GM12878 (cell line): ENCODE results near the gene VSIG10L2. TPM values are rescaled to one million over a fixed set of nuclear protein-coding genes. Genes with fewer than 3 reads are reported as not detected.
A peak's percentile ranks its signal among the peaks of the same experiment; 100 is the strongest.

Experiments
- ATAC-seq: fragments of 200-7000 bp; cut with Tn5 transposase; 3 replicates; pipeline ENCODE4 v1.9.1; 2020; ENCODE audit warnings: mild to moderate bottlenecking, moderate library complexity
- BruUV-seq: library from RNA; stranded (reverse); fragments of 400-500 nt; replicated peaks from 2 replicates; lab custom pipeline; 2021; lab: Mats Ljungman, UMichigan
- CTCF ChIA-PET: fragments of 300-600 bp; sonication (Branson Sonifier 250); formaldehyde crosslinking; extraction: SDS; loops from one replicate; lab custom pipeline; 2021; ENCODE audit warnings: inconsistent platforms; lab: Yijun Ruan, JAX
- POLR2A ChIA-PET: fragments of 350-600 bp; formaldehyde crosslinking; extraction: SDS; loops from one replicate; lab custom pipeline; 2021; ENCODE audit warnings: inconsistent platforms; lab: Charles Lee
- RAD21 ChIA-PET: fragments of 300-600 bp; sonication (Branson Sonifier 250); formaldehyde crosslinking; loops from one replicate; lab custom pipeline; 2023; ENCODE audit warnings: antibody characterized with exemption; ENCODE audit not compliant: unreplicated experiment; lab: Charles Lee
- SMC1A ChIA-PET: fragments of 300-600 bp; sonication (Branson Sonifier 250); formaldehyde crosslinking; loops from one replicate; lab custom pipeline; 2023; ENCODE audit not compliant: unreplicated experiment, uncharacterized antibody; lab: Charles Lee
- DNase-seq: peaks from one replicate; pipeline ENCODE4 v3.0.0-alpha.2; 2011; ENCODE audit warnings: low read depth, low spot score
- FAIRE-seq: peaks from 3 replicates; lab custom pipeline; 2011; peaks lifted over from hg19 to GRCh38; lab: Jason Lieb, UNC
- H2AFZ ChIP-seq: 2 replicates; pipeline ENCODE4 v1.6.0; 2011; ENCODE audit warnings: low read depth, low read length, control low read depth; ENCODE audit not compliant: control insufficient read depth
- H3K27ac ChIP-seq: 2 replicates; pipeline ENCODE4 v1.5.1; 2011; ENCODE audit warnings: control low read depth; ENCODE audit not compliant: control insufficient read depth, insufficient read depth
- H3K27me3 ChIP-seq, 2 experiments: replicated peaks in 1 of 2; 2 replicates each; pipeline versions ENCODE4 v1.6.0 to v1.6.1; 2011; ENCODE audit warnings: low read length in 1 of 2; ENCODE audit not compliant: control insufficient read depth in 2 of 2, insufficient read depth in 2 of 2
- H3K36me3 ChIP-seq, 2 experiments: 2 replicates each; pipeline ENCODE4 v1.5.1; 2011; ENCODE audit warnings: low read length in 1 of 2; ENCODE audit not compliant: control insufficient read depth in 2 of 2, insufficient read depth in 2 of 2
- H3K4me1 ChIP-seq: 2 replicates; pipeline ENCODE4 v1.6.1; 2011; ENCODE audit warnings: mild to moderate bottlenecking, low read length, moderate library complexity, mixed read lengths; ENCODE audit not compliant: control insufficient read depth, insufficient read depth
- H3K4me2 ChIP-seq: 2 replicates; pipeline ENCODE4 v1.6.0; 2011; ENCODE audit warnings: control low read depth; ENCODE audit not compliant: control insufficient read depth, insufficient read depth
- H3K4me3 ChIP-seq: fragments of 200-600 bp; sonication (generic); 2 replicates; pipeline ENCODE4 v1.5.1; 2016
- H3K79me2 ChIP-seq: 2 replicates; pipeline ENCODE4 v1.6.0; 2011; ENCODE audit warnings: low read length; ENCODE audit not compliant: control insufficient read depth, insufficient read depth
- H3K9ac ChIP-seq: 2 replicates; pipeline ENCODE4 v1.8.0; 2011; ENCODE audit warnings: low read length, control low read depth, mixed read lengths; ENCODE audit not compliant: control insufficient read depth, insufficient read depth
- H3K9me3 ChIP-seq: replicated peaks from 3 replicates; pipeline ENCODE4 v1.5.1; 2011; ENCODE audit warnings: mild to moderate bottlenecking, low read length; ENCODE audit not compliant: control insufficient read depth, insufficient read depth
- H4K20me1 ChIP-seq: 2 replicates; pipeline ENCODE4 v1.6.0; 2011; ENCODE audit not compliant: control insufficient read depth, insufficient read depth
- CBX5 ChIP-seq: sonication (generic); IDR thresholded peaks from 2 replicates; pipeline ENCODE4 v1.6.1; 2016; ENCODE audit warnings: low read depth, moderate library complexity, mild to moderate bottlenecking, inconsistent platforms
- RAD21 ChIP-seq: IDR thresholded peaks from 2 replicates; pipeline ENCODE4 v1.6.1; 2011; ENCODE audit warnings: mild to moderate bottlenecking, low read depth, low read length, moderate library complexity; ENCODE audit not compliant: insufficient read depth
- SMC3 ChIP-seq: IDR thresholded peaks from 2 replicates; pipeline ENCODE4 v1.6.1; 2011; ENCODE audit warnings: low read length, improper control_type of control experiment, borderline replicate concordance
- TCF3 ChIP-seq: IDR thresholded peaks from 2 replicates; pipeline ENCODE4 v1.6.1; 2012; ENCODE audit warnings: low read depth, mild to moderate bottlenecking, low read length, borderline replicate concordance; ENCODE audit not compliant: insufficient read depth
- YY1 ChIP-seq: IDR thresholded peaks from 2 replicates; pipeline ENCODE4 v1.6.1; 2011; ENCODE audit warnings: low read depth, mild to moderate bottlenecking, low read length
- WGBS: methylation state at CpG from one replicate; pipeline ENCODE4 v1.1.6; 2016; ENCODE audit warnings: low lambda C conversion rate; ENCODE audit not compliant: insufficient replicate concordance, insufficient coverage; ENCODE audit errors: missing lambda C conversion rate; 5-methylcytosine and 5-hydroxymethylcytosine counted together
- in situ Hi-C: fragments of 300-500 bp; cut with MboI; formaldehyde crosslinking; loops from 9 replicates; pipeline ENCODE4 v1.14.3; 2018; ENCODE audit warnings: mixed read lengths
- intact Hi-C: fragments of 100-400 bp; cut with micrococcal nuclease; formaldehyde crosslinking; loops from one replicate; pipeline ENCODE4 v1.14.2; 2022; ENCODE audit not compliant: unreplicated experiment
- polyA plus RNA-seq, 11 experiments: library from polyadenylated mRNA; depleted of rRNA in 4 of 11; unstranded in 6 of 11; stranded (reverse) in 5 of 11; fragments of >200 nt; fragmentation: Nextera tagmentation in 4 of 11; fragmentation: Illumina TruSeq in 1 of 11; extraction: Ambion mirVana in 4 of 11; extraction: Trizol in 1 of 11; gene quantifications; 1 replicate in 1 of 11; 2 replicates in 10 of 11; pipeline versions ENCODE4 v1.2.1 to v1.2.3, GENCODE V29; 2011 to 2016; ENCODE audit warnings: inconsistent platforms in 2 of 11, missing spikeins in 2 of 11, low read depth in 1 of 11
- total RNA-seq, 4 experiments: library from RNA; depleted of rRNA in 3 of 4; stranded (reverse); fragments of >200 nt in 3 of 4; fragmentation: Illumina TruSeq in 1 of 4; extraction: Trizol in 1 of 4; gene quantifications; 2 replicates each; pipeline versions ENCODE4 v1.2.1 to v1.2.3, GENCODE V29; 2013 to 2021
- TF ChIP-seq, protein P1 (sequence below), 3 experiments: IDR thresholded peaks in 2 of 3; conservative IDR thresholded peaks in 1 of 3; 2 replicates each; pipeline ENCODE4 v1.5.1; 2011; ENCODE audit warnings: low read depth in 3 of 3, low read length in 3 of 3, mild to moderate bottlenecking in 3 of 3, control low read depth in 2 of 3, moderate library complexity in 2 of 3, inconsistent platforms in 1 of 3, mixed read lengths in 1 of 3; ENCODE audit not compliant: control insufficient read depth in 2 of 3, insufficient read depth in 1 of 3; ENCODE audit errors: extremely low read depth in 1 of 3

VSIG10L2 gene
- total and polyA plus RNA-seq, 10 of the 15 experiments (the other 5 are each of a cell fraction or from before 2014, with no cell fraction given) = 0.02 TPM; not detected in 9

DNA sequence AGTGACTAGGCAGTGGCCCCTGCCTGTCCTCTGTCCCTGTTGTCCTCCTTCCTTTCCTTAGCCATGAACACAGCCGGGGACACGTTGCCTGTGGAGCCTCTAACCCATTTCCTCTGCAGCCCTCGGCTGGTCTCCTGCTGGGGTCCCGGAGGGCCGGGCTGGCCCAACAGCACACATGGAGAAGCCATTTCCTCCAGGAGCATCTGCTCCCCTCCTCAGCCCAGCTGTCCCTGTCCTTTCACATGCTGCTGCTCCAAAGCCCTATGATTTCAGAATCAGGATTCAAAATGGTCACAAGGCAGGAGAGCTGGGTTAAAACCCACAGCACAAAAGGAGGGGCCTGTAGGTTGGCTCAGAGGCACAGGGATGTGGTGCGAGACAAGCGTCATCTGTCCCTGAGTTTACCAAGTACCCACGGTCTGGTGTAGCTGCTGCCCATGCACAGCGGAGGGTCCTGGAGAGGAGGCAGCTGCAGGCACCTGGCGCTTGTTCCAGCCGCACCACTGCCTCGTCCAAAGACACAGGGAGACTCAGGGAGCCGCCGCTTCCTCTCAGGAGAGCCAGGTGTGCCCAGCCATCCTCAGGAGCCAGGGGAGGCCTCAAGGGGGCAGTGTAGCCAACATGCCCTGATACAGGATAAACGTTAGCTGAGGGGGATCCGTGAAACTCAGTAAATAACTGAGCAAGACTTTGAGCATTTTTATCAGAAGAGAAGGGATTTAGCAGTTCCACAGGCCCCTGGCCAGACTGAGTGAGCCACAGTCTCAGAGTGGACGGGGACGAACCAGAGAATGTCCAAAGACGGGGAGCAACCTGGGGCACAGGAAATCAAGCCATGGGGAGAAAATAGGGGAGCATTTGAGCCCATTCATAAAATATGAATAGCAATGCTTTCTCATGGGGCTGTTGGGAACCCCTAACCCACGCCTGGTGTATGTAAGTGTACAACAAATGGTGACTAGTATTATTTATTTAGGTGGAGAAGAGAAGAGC, 3.9 kb upstream of the VSIG10L2 start:
- DNase-seq = no peak
- BruUV-seq = no TSS peak
- ATAC-seq = peak; percentile 96

More for the DNA sequence above, 3.9 kb upstream of the VSIG10L2 start:
- peak overlapping the region; percentile 27; the same call in 1 of the 2 replicates for H3K4me2 ChIP-seq
- no peak overlapping the region for H3K9ac ChIP-seq
- POLR2A ChIA-PET = interaction anchor here (0.9 kb wide), 1 partner anchor 197 kb away, joined by 3 read pairs; no protein-coding TSS in a partner anchor
- H4K20me1 ChIP-seq = no peaks in the 10 kb centered on the region
- TF ChIP-seq, protein P1, sequence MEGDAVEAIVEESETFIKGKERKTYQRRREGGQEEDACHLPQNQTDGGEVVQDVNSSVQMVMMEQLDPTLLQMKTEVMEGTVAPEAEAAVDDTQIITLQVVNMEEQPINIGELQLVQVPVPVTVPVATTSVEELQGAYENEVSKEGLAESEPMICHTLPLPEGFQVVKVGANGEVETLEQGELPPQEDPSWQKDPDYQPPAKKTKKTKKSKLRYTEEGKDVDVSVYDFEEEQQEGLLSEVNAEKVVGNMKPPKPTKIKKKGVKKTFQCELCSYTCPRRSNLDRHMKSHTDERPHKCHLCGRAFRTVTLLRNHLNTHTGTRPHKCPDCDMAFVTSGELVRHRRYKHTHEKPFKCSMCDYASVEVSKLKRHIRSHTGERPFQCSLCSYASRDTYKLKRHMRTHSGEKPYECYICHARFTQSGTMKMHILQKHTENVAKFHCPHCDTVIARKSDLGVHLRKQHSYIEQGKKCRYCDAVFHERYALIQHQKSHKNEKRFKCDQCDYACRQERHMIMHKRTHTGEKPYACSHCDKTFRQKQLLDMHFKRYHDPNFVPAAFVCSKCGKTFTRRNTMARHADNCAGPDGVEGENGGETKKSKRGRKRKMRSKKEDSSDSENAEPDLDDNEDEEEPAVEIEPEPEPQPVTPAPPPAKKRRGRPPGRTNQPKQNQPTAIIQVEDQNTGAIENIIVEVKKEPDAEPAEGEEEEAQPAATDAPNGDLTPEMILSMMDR (IDR thresholded peaks at IDR 0.05 in 2 of 3, conservative IDR thresholded peaks at IDR 0.05 in 1 of 3; ENCODE audit: control insufficient read depth in 2 of 3, extremely low read depth in 1 of 3, insufficient read depth in 1 of 3, low read depth in 3 of 3, low read length in 3 of 3) = peak; percentile 73 to 87 (median 83)
- peak; percentile 79 for TF ChIP-seq SMC3
- TF ChIP-seq TCF3 = no peak
- peak; percentile 64; the same call in 1 of the 2 replicates for TF ChIP-seq YY1
- TF ChIP-seq CBX5 = no peak
- peak; percentile 67 for TF ChIP-seq RAD21
- TF ChIP-seq, all 136 proteins: peak for 4
- in situ Hi-C loops (no loop called here), intact Hi-C loops (loop anchor here (1.0 kb wide), 1 partner anchor 252 kb away; no protein-coding TSS in a partner anchor)
- RAD21 ChIA-PET = interaction anchor here (1.0 to 2.9 kb wide), 11 partner anchors 38 to 256 kb away, joined by 3 to 11 read pairs (median 5); no protein-coding TSS in a partner anchor
- no peak overlapping the region for H3K4me3 ChIP-seq
- WGBS = 25% methylated on average over 20 of the region's 20 CpGs
- no peaks in the 10 kb centered on the region for H3K4me1 ChIP-seq
- no peaks in the 10 kb centered on the region for H3K36me3 ChIP-seq
- no peaks in the 10 kb centered on the region; a peak in 1 of 4 replicates for H3K27me3 ChIP-seq
- H3K79me2 ChIP-seq = no peaks in the 10 kb centered on the region
- CTCF ChIA-PET = interaction anchor here (0.7 to 12.1 kb wide), 25 partner anchors 10 to 539 kb away, joined by 3 to 220 read pairs (median 5); partner anchors contain the start of genes FAM118B and RPUSD4
- no peak overlapping the region for H3K27ac ChIP-seq
- FAIRE-seq = peak; percentile 62
- peak overlapping the region; percentile 64 for H2AFZ ChIP-seq
- SMC1A ChIA-PET = interaction anchor here (1.0 to 6.2 kb wide), 14 partner anchors 14 to 256 kb away, joined by 3 to 45 read pairs (median 4); partner anchors contain the start of gene CDON
- no peaks in the 10 kb centered on the region for H3K9me3 ChIP-seq
